ENCODE results near the gene L3MBTL1.

The L3MBTL1 gene

GRCh38 chr20:43533060-43533459 lies 25.6 kb downstream of the L3MBTL1 start:
- no peak for TF ChIP-seq CTCF (IDR thresholded peaks at IDR 0.05)

GRCh38 chr20:43534016-43534415 lies 26.5 kb downstream of the L3MBTL1 start:
- TF ChIP-seq CTCF (IDR thresholded peaks at IDR 0.05) = no peak

- no peak for TF ChIP-seq CTCF (IDR thresholded peaks at IDR 0.05)
Observed at GRCh38 chr20:43534791-43535350, 27.4 kb downstream of the L3MBTL1 start.

- no peak for TF ChIP-seq CTCF (IDR thresholded peaks at IDR 0.05)
Observed at GRCh38 chr20:43535370-43536004, 28.0 kb downstream of the L3MBTL1 start.

GRCh38 chr20:43536041-43536816 lies 28.7 kb downstream of the L3MBTL1 start:
- no peak for TF ChIP-seq CTCF (IDR thresholded peaks at IDR 0.05)

- TF ChIP-seq CTCF (IDR thresholded peaks at IDR 0.05) = no peak
Observed at GRCh38 chr20:43536817-43537440, 29.4 kb downstream of the L3MBTL1 start.

- TF ChIP-seq CTCF (IDR thresholded peaks at IDR 0.05) = peak; percentile 96
Observed at GRCh38 chr20:43537921-43538877, 30.7 kb downstream of the L3MBTL1 start.

Measured in LNCAP (cell line).